NCI-H1048 (cell line): ENCODE results near the gene CEMIP2.

Source experiments
- DNase-seq: peaks from one replicate; lab custom pipeline; 2025; lab: John Stamatoyannopoulos, UW

CEMIP2 gene

GRCh38 chr9:71642056-71642455 lies 126.3 kb downstream of the CEMIP2 start:
- no peak for DNase-seq

- DNase-seq = no peak
These were observed 129.7 kb downstream of the CEMIP2 start for GRCh38 chr9:71638627-71639026.

DNA sequence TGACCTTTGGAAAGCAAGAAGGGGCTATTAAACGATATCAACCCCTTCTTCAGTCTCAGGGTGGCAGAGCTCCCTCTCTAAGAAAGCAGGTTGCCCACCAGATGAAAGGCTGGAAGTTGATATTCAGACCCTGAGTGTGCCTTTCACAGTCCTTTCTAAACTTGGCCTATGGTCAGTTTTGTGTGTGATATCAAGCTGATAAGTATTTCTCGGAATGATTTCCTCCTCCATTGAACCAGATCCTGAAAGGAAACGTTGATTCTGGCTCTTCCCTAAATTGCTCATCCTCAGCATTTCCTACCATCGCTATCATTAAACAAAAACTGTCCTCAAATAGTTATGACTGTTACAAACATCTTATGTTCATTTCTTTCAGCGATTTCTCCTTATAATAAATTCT lies 130.4 kb downstream of the CEMIP2 start:
- no peak for DNase-seq

DNA sequence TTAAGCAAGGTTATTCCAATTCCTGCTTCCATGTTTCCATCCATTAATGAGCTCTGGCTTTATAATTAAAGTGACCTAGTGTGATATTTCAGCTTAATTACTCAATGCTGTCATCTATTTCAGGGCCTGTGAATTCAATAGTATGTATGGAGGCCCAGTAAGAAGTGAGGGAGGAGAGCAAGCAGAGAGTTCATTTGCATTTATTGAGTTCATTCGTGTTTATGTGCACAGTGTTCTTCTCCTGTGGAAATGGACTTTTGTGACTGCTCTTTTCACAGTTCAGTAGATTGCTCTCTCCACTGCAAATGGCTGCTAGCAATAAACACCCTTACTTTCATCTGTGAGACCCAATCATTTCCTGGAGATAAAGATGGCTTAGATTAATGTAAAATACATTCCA lies 130.9 kb downstream of the CEMIP2 start:
- DNase-seq = no peak

- DNase-seq = no peak
These were observed 132.0 kb downstream of the CEMIP2 start for GRCh38 chr9:71636143-71636839.

DNA sequence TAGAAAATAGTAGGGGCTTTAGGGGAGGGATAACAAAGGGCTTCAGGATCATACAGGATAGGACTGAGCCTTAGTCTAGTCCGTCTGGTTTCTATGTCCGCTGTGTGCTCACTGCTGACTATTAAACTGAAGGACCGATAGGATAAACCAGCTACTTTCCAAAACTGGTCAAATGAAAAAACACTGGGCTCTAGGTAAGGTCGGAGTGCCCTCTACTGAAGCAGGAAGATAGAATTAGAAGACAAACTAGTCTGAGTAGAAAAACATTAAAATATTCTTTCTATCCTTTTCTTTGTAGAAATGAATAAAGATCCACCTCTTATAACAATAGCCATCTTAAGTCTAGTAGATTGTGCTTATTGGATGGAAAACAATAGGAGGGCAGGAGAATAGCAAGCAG lies 133.6 kb downstream of the CEMIP2 start:
- DNase-seq = no peak
